ENCODE data around the gene GPN3. TPM values are rescaled to one million over a fixed set of nuclear protein-coding genes. Genes with fewer than 3 reads are reported as not detected.

The GPN3 gene
- total and polyA plus RNA-seq, 10 of the 15 experiments (the other 5 are each of a cell fraction or from before 2014, with no cell fraction given), result 27.1 to 117 (median 53.5) TPM

DNA sequence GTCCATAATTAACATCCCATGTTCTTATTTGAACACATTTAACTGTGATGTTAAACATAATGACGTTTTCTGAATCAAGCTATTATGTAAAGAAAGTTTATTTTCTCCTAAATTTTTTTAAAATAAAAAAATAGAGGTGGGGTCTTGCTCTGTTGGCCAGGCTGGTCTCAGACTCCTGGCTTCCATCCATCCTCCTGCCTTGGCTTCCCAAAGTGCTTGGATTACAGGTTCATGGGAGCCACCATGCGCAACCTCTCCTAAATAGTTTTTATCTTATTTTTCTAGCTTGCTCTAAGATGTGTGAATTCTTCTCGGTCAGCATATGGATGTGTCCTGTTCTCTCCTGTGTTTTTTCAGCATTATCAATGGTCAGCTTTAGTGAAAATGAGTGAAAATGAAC lies 37.3 kb upstream of the GPN3 start:
- ATAC-seq (no peak), FAIRE-seq (no peak), DNase-seq (ENCODE audit: low read depth, low spot score) (no peak)
- no peaks in the 10 kb centered on the region for H3K36me3 ChIP-seq (ENCODE audit: control insufficient read depth in 2 of 2, insufficient read depth in 2 of 2, low read length in 1 of 2)
- peaks cover 4% of the 10 kb centered on the region for H3K4me1 ChIP-seq (ENCODE audit: control insufficient read depth, insufficient read depth, low read length)
- H3K27me3 ChIP-seq (replicated peaks in 1 of 2; ENCODE audit: control insufficient read depth in 2 of 2, insufficient read depth in 2 of 2, low read length in 1 of 2), result no peaks in the 10 kb centered on the region
- no peak overlapping the region for H3K4me2 ChIP-seq (ENCODE audit: control insufficient read depth, insufficient read depth)
- ChIA-PET SMC1A (ENCODE audit: uncharacterized antibody, unreplicated experiment) (interaction anchor here (1.0 to 26.9 kb wide), 3 partner anchors 10 to 93 kb away, joined by 3 to 492 read pairs (median 5); no protein-coding TSS in a partner anchor), POLR2A (interaction anchor here (0.5 to 0.6 kb wide), 3 partner anchors 94 to 479 kb away, joined by 3 to 4 read pairs (median 4); no protein-coding TSS in a partner anchor), RAD21 (ENCODE audit: unreplicated experiment) (interaction anchor here (0.6 to 3.6 kb wide), 2 partner anchors 37 to 95 kb away, joined by 3 to 25 read pairs; partner anchors contain the start of gene GPN3), CTCF (interaction anchor here (1.7 to 21.1 kb wide), 3 partner anchors 10 to 93 kb away, joined by 3 to 462 read pairs (median 4); no protein-coding TSS in a partner anchor)
- H3K9ac ChIP-seq (ENCODE audit: control insufficient read depth, insufficient read depth, low read length), result no peak overlapping the region
- in situ Hi-C loops (cut with MboI) (no loop called here), intact Hi-C loops (cut with micrococcal nuclease; ENCODE audit: unreplicated experiment) (no loop called here)
- H3K79me2 ChIP-seq (ENCODE audit: control insufficient read depth, insufficient read depth, low read length), result peaks cover 19% of the 10 kb centered on the region
- H4K20me1 ChIP-seq (ENCODE audit: control insufficient read depth, insufficient read depth), result no peaks in the 10 kb centered on the region
- BruUV-seq (replicated peaks), result no TSS peak
- H3K4me3 ChIP-seq, result no peak overlapping the region
- H3K27ac ChIP-seq (ENCODE audit: control insufficient read depth, insufficient read depth), result no peak overlapping the region
- 90% methylated on average over 3 of the region's 3 CpGs for WGBS (ENCODE audit: insufficient coverage, insufficient replicate concordance, low lambda C conversion rate, missing lambda C conversion rate)
- TF ChIP-seq, protein P1, sequence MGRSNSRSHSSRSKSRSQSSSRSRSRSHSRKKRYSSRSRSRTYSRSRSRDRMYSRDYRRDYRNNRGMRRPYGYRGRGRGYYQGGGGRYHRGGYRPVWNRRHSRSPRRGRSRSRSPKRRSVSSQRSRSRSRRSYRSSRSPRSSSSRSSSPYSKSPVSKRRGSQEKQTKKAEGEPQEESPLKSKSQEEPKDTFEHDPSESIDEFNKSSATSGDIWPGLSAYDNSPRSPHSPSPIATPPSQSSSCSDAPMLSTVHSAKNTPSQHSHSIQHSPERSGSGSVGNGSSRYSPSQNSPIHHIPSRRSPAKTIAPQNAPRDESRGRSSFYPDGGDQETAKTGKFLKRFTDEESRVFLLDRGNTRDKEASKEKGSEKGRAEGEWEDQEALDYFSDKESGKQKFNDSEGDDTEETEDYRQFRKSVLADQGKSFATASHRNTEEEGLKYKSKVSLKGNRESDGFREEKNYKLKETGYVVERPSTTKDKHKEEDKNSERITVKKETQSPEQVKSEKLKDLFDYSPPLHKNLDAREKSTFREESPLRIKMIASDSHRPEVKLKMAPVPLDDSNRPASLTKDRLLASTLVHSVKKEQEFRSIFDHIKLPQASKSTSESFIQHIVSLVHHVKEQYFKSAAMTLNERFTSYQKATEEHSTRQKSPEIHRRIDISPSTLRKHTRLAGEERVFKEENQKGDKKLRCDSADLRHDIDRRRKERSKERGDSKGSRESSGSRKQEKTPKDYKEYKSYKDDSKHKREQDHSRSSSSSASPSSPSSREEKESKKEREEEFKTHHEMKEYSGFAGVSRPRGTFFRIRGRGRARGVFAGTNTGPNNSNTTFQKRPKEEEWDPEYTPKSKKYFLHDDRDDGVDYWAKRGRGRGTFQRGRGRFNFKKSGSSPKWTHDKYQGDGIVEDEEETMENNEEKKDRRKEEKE (IDR thresholded peaks at IDR 0.05), result no peak
- H3K9me3 ChIP-seq (replicated peaks; ENCODE audit: control insufficient read depth, insufficient read depth, low read length), result no peaks in the 10 kb centered on the region
- no peak overlapping the region for H2AFZ ChIP-seq (ENCODE audit: control insufficient read depth, low read depth, low read length)

DNA sequence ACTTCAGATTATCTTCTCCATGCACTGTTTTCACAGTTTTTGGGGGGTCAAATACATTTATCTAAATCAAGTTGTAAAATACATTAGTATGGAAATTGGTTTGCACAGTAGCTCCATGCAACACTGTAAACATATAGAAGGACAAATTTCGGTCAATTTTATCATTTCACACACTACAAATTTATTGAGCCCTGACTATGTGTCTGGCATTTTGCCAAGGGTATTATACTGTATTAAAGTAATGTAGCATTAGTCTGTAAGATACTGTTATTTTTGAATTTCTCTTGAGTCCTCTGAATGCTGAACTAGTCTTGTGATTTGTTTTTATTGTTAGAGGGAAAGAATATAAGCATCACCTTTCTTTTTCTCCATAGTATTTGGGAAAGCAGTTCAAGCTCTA lies 35.4 kb upstream of the GPN3 start:
- CTCF ChIA-PET, result interaction anchor here (0.6 to 21.1 kb wide), 8 partner anchors 8 to 399 kb away, joined by 3 to 462 read pairs (median 4); partner anchors contain the start of genes ARPC3 and FAM216A
- Histone ChIP-seq H3K9ac (ENCODE audit: control insufficient read depth, insufficient read depth, low read length) (no peak overlapping the region), H3K9me3 (replicated peaks; ENCODE audit: control insufficient read depth, insufficient read depth, low read length) (no peaks in the 10 kb centered on the region), H3K27ac (ENCODE audit: control insufficient read depth, insufficient read depth) (no peak overlapping the region), H3K4me3 (no peak overlapping the region), H2AFZ (ENCODE audit: control insufficient read depth, low read depth, low read length) (no peak overlapping the region), H3K79me2 (ENCODE audit: control insufficient read depth, insufficient read depth, low read length) (peaks cover 37% of the 10 kb centered on the region), H4K20me1 (ENCODE audit: control insufficient read depth, insufficient read depth) (no peaks in the 10 kb centered on the region), H3K4me2 (ENCODE audit: control insufficient read depth, insufficient read depth) (no peak overlapping the region), H3K36me3 (ENCODE audit: control insufficient read depth in 2 of 2, insufficient read depth in 2 of 2, low read length in 1 of 2) (peaks cover 0 to 2% of the 10 kb centered on the region in 2 experiments; a peak in 1 of 4 replicates), H3K27me3 (replicated peaks in 1 of 2; ENCODE audit: control insufficient read depth in 2 of 2, insufficient read depth in 2 of 2, low read length in 1 of 2) (no peaks in the 10 kb centered on the region), H3K4me1 (ENCODE audit: control insufficient read depth, insufficient read depth, low read length) (peaks cover 4% of the 10 kb centered on the region)
- DNase-seq (ENCODE audit: low read depth, low spot score) (no peak), FAIRE-seq (no peak), ATAC-seq (no peak)
- intact Hi-C loops (cut with micrococcal nuclease; ENCODE audit: unreplicated experiment) (loop anchor here (2.0 kb wide), 1 partner anchor 35 kb away; the partner anchor contains the start of genes FAM216A and GPN3), in situ Hi-C loops (cut with MboI) (no loop called here)
- RAD21 ChIA-PET (ENCODE audit: unreplicated experiment), result interaction anchor here (1.0 to 3.6 kb wide), 4 partner anchors 35 to 97 kb away, joined by 3 to 25 read pairs (median 8); partner anchors contain the start of genes ARPC3, FAM216A and GPN3
- SMC1A ChIA-PET (ENCODE audit: uncharacterized antibody, unreplicated experiment), result interaction anchor here (0.6 to 26.9 kb wide), 10 partner anchors 10 to 175 kb away, joined by 3 to 492 read pairs (median 4); partner anchors contain the start of genes FAM216A and GPN3
- 100% methylated on average over 1 of the region's 1 CpG for WGBS (ENCODE audit: insufficient coverage, insufficient replicate concordance, low lambda C conversion rate, missing lambda C conversion rate)
- BruUV-seq (replicated peaks), result no TSS peak
- TF ChIP-seq CREB1 (IDR thresholded peaks at IDR 0.05; ENCODE audit: low read depth), result no peak
- TF ChIP-seq ESRRA (IDR thresholded peaks at IDR 0.05; ENCODE audit: low read length), result no peak
- no peak for TF ChIP-seq POU2F2 (IDR thresholded peaks at IDR 0.05; ENCODE audit: borderline replicate concordance, low read depth, low read length)
- TF ChIP-seq ZSCAN29 (IDR thresholded peaks at IDR 0.05), result no peak
- no peak for TF ChIP-seq YY1 (IDR thresholded peaks at IDR 0.05; ENCODE audit: low read depth, low read length)
- POLR2A ChIA-PET, result interaction anchor here (0.5 to 1.4 kb wide), 10 partner anchors 10 to 302 kb away, joined by 3 to 4 read pairs (median 3); no protein-coding TSS in a partner anchor
